Natural killer cell (primary cell): Measurements from ENCODE around the gene PKDREJ. TPM values are rescaled to one million over a fixed set of nuclear protein-coding genes. Genes with fewer than 3 reads are reported as not detected.
A peak's percentile ranks its signal among the peaks of the same experiment; 100 is the strongest.

ENCODE experiments used
- ATAC-seq, 3 donors: fragments of 150-1000 bp in 2 of 3; fragments of 200-7000 bp in 1 of 3; cut with Tn5 transposase; 1 replicate in 1 of 3; 2 replicates in 2 of 3; pipeline ENCODE4 v1.10.0; 2021; ENCODE audit warnings: mild to moderate bottlenecking in 2 of 3, moderate library complexity in 2 of 3
- DNase-seq, 2 donors: peaks; one replicate each; pipeline versions ENCODE4 v3.0.0 to v3.0.0-alpha.2; 2013 to 2021; ENCODE audit warnings: mixed read lengths in 1 of 2
- H3K27ac ChIP-seq: one replicate; pipeline ENCODE4 v1.5.1; 2013; ENCODE audit warnings: mild to moderate bottlenecking, low read length
- H3K27me3 ChIP-seq: one replicate; pipeline ENCODE4 v1.6.1; 2013; ENCODE audit warnings: low read length; ENCODE audit not compliant: control insufficient read depth, insufficient read depth
- H3K36me3 ChIP-seq: one replicate; pipeline ENCODE4 v1.6.1; 2013; ENCODE audit warnings: low read length; ENCODE audit not compliant: control insufficient read depth, insufficient read depth
- H3K4me1 ChIP-seq: one replicate; pipeline ENCODE4 v1.6.1; 2013; ENCODE audit warnings: low read length; ENCODE audit not compliant: control insufficient read depth, insufficient read depth
- H3K4me3 ChIP-seq: one replicate; pipeline ENCODE4 v1.5.1; 2013; ENCODE audit warnings: low read length
- H3K9me3 ChIP-seq: one replicate; pipeline ENCODE4 v1.6.1; 2013; ENCODE audit warnings: low read length; ENCODE audit not compliant: control insufficient read depth, insufficient read depth
- H3K27ac Mint-ChIP-seq, 2 donors: one replicate each; pipeline ENCODE4 v1.8.0; 2022; ENCODE audit warnings: mild to moderate bottlenecking in 2 of 2, mixed read lengths in 2 of 2, moderate library complexity in 1 of 2
- H3K27me3 Mint-ChIP-seq, 2 donors: one replicate each; pipeline ENCODE4 v1.8.0; 2022; ENCODE audit warnings: low read depth in 2 of 2, mixed read lengths in 2 of 2
- H3K36me3 Mint-ChIP-seq: one replicate; pipeline ENCODE4 v1.8.0; 2022; ENCODE audit warnings: mixed read lengths
- H3K4me1 Mint-ChIP-seq, 2 donors: one replicate each; pipeline ENCODE4 v1.8.0; 2022; ENCODE audit warnings: mixed read lengths in 2 of 2
- H3K4me3 Mint-ChIP-seq: one replicate; pipeline ENCODE4 v1.8.0; 2022; ENCODE audit warnings: mild to moderate bottlenecking, moderate library complexity, mixed read lengths
- H3K9me3 Mint-ChIP-seq, 2 donors: one replicate each; pipeline ENCODE4 v1.8.0; 2022; ENCODE audit warnings: mixed read lengths in 2 of 2
- CTCF ChIP-seq: fragments of 200-600 bp; IDR thresholded peaks from one replicate; pipeline ENCODE4 v1.8.0; 2022; ENCODE audit warnings: antibody characterized with exemption
- WGBS: methylation state at CpG from one replicate; pipeline ENCODE4 v1.1.7; 2013; ENCODE audit warnings: missing lambda C conversion rate; ENCODE audit not compliant: insufficient coverage; 5-methylcytosine and 5-hydroxymethylcytosine counted together
- intact Hi-C: fragments of 100-400 bp; cut with micrococcal nuclease; formaldehyde crosslinking; loops from one replicate; pipeline ENCODE4 v1.14.2; 2022
- total RNA-seq, 4 donors: library from RNA; stranded (reverse); fragments of 120-200 nt in 1 of 4; gene quantifications; one replicate each; pipeline versions ENCODE4 v1.2.3 to v1.2.4, GENCODE V29; 2013 to 2022

The PKDREJ gene
- total RNA-seq, 3 donors from 2014 or later (not counting 1 experiment from before 2014, with no cell fraction given): 0.07 to 0.25 (median 0.20) TPM

DNA sequence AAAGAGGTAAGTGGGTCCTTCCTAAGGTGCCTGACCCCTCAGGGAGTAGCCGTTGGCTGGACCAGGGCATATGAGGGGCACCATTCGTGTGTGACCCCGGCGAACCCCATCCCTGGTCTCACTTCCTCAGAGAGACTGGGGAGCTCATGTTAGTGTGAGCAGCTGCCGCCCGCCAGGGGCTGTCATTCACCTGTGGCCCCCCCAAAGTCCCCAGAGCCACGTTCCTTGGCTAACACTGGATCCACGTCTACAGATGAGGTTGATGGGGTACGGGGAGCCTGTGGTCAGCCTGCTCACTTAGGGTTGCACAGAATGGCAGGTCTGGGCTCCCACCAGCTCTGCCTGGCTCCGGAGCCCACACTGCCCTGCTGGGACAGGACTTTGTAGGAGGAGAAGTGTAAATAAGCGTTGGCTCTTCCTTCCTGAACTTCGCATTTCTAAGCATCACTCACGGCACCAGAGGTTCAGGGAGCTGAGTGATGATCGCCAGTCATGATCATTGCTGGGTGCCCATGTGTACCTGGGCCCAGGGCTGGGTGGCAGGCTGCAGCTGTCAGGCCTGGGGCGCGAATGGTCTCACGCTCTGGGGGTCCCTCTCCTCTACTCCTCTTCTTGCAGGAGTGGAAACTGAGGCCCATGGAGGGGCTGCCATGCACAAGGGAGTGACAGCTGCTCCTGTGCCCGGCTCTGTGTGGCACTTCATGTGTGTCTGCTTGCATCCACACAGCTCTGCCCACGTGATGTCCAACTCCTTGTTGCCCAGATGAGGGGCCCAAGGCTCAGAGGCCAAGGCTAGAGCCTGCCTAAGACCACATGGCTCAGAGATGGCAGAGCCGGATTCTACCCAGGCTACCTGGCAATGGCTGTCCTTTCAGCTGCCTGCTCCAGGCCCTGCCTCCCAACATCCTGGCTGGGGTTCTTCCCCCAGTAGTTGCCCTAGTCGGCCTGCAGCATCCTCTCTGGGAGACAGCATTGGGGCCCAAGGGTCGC lies 15.8 kb upstream of the PKDREJ start:
- H3K36me3 Mint-ChIP-seq: no peaks in the 10 kb centered on the region
- Histone ChIP-seq H3K27me3 (no peaks in the 10 kb centered on the region), H3K4me3 (no peak overlapping the region), H3K9me3 (no peaks in the 10 kb centered on the region), H3K4me1 (peaks cover 81% of the 10 kb centered on the region), H3K36me3 (peaks cover 68% of the 10 kb centered on the region), H3K27ac (peak overlapping the region; percentile 12)
- no peaks in the 10 kb centered on the region for H3K27me3 Mint-ChIP-seq
- ATAC-seq (no peak), DNase-seq (no peak)
- H3K9me3 Mint-ChIP-seq: no peaks in the 10 kb centered on the region
- peak overlapping the region; percentile 97 to 99 for H3K27ac Mint-ChIP-seq
- intact Hi-C loops: no loop called here
- peak overlapping the region; percentile 81 for H3K4me3 Mint-ChIP-seq
- H3K4me1 Mint-ChIP-seq: peaks cover 71 to 73% of the 10 kb centered on the region in 2 donors
- WGBS: 92% methylated on average over 22 of the region's 22 CpGs
- TF ChIP-seq CTCF: no peak

DNA sequence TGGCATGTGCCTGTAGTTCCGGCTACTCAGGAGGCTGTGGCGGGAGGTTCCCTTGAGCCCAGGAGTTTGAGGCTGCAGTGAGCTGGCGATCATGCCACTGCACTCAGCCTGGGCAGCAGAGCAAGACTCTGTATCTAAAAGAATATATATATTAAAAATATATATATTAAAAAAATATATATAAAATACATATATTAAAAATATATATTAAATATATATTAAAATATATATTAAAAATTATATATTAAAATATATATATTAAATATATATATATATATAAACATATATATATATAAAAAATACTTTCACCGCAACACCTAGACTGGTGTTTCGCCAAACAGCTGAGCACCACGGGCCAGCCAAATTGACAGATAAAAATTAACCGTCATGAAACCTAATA lies 13.4 kb upstream of the PKDREJ start:
- WGBS: 97% methylated on average over 2 of the region's 7 CpGs
- Histone ChIP-seq H3K4me3 (no peak overlapping the region), H3K27ac (no peak overlapping the region), H3K27me3 (no peaks in the 10 kb centered on the region), H3K9me3 (no peaks in the 10 kb centered on the region), H3K36me3 (peaks cover 69% of the 10 kb centered on the region), H3K4me1 (peaks cover 57% of the 10 kb centered on the region)
- ATAC-seq: no peak
- Mint-ChIP-seq H3K36me3 (no peaks in the 10 kb centered on the region), H3K27me3 (no peaks in the 10 kb centered on the region), H3K27ac (peak overlapping the region; percentile 86 to 97), H3K4me1 (peaks cover 56 to 59% of the 10 kb centered on the region in 2 donors), H3K9me3 (no peaks in the 10 kb centered on the region), H3K4me3 (peak overlapping the region; percentile 81)
- no peak for DNase-seq
- intact Hi-C loops: loop anchor here (2.0 kb wide), 1 partner anchor 14 kb away; no protein-coding TSS in a partner anchor
- no peak for TF ChIP-seq CTCF

- Mint-ChIP-seq H3K4me1 (peaks cover 46 to 49% of the 10 kb centered on the region in 2 donors), H3K27ac (peak overlapping the region; percentile 86), H3K36me3 (no peaks in the 10 kb centered on the region), H3K9me3 (no peaks in the 10 kb centered on the region), H3K27me3 (no peaks in the 10 kb centered on the region), H3K4me3 (peak overlapping the region; percentile 72)
- no peak for TF ChIP-seq CTCF
- 77% methylated on average over 3 of the region's 3 CpGs for WGBS
- H3K4me1 ChIP-seq: peaks cover 47% of the 10 kb centered on the region
- intact Hi-C loops: loop anchor here (2.0 kb wide), 1 partner anchor 15 kb away; no protein-coding TSS in a partner anchor
- no peak overlapping the region for H3K4me3 ChIP-seq
- H3K36me3 ChIP-seq: peaks cover 69% of the 10 kb centered on the region
- no peaks in the 10 kb centered on the region for H3K9me3 ChIP-seq
- peak overlapping the region; percentile 4 for H3K27ac ChIP-seq
- H3K27me3 ChIP-seq: no peaks in the 10 kb centered on the region
- ATAC-seq: no peak
- DNase-seq: no peak
These were observed 12.4 kb upstream of the PKDREJ start for GRCh38 chr22:46275455-46276122.
